H1 (cell line): ENCODE data around the gene RGL2. TPM values are rescaled to one million over a fixed set of nuclear protein-coding genes. Genes with fewer than 3 reads are reported as not detected.

Source experiments
- CTCF ChIA-PET: fragments of 300-600 bp; sonication (Branson Sonifier 250); formaldehyde crosslinking; loops from one replicate; lab custom pipeline; 2021; ENCODE audit not compliant: partially characterized antibody; lab: Charles Lee
- POLR2A ChIA-PET: fragments of 300-600 bp; sonication (Branson Sonifier 250); formaldehyde crosslinking; loops from one replicate; lab custom pipeline; 2021; ENCODE audit warnings: inconsistent platforms; ENCODE audit not compliant: partially characterized antibody; lab: Charles Lee
- DNase-seq, 2 experiments: peaks; one replicate each; pipeline versions ENCODE4 v3.0.0 to v3.0.0-alpha.2; 2010 to 2022; ENCODE audit warnings: low spot score in 2 of 2, low read depth in 1 of 2, mixed read lengths in 1 of 2
- FAIRE-seq: peaks from 2 replicates; lab custom pipeline; 2011; peaks lifted over from hg19 to GRCh38; lab: Jason Lieb, UNC
- H2AFZ ChIP-seq: 2 replicates; pipeline ENCODE4 v1.8.1; 2012; ENCODE audit warnings: low read length, inconsistent platforms
- H2AK5ac ChIP-seq: 2 replicates; pipeline ENCODE4 v1.6.1; 2013; ENCODE audit warnings: low read depth, low read length
- H2BK120ac ChIP-seq: replicated peaks from 2 replicates; pipeline ENCODE3; 2013; ENCODE audit warnings: low read depth, low read length, inconsistent platforms
- H2BK12ac ChIP-seq: 2 replicates; pipeline ENCODE4 v1.6.1; 2013; ENCODE audit warnings: low read depth, low read length
- H2BK15ac ChIP-seq: 2 replicates; pipeline ENCODE4 v1.6.1; 2013; ENCODE audit warnings: low read length
- H2BK20ac ChIP-seq: 2 replicates; pipeline ENCODE4 v1.6.1; 2013; ENCODE audit warnings: low read length
- H2BK5ac ChIP-seq: 2 replicates; pipeline ENCODE4 v1.6.1; 2013; ENCODE audit warnings: low read depth, low read length
- H3K14ac ChIP-seq: 2 replicates; pipeline ENCODE4 v1.6.1; 2013; ENCODE audit warnings: inconsistent platforms; ENCODE audit not compliant: insufficient read length
- H3K18ac ChIP-seq: 2 replicates; pipeline ENCODE4 v1.6.1; 2013; ENCODE audit warnings: low read length; ENCODE audit errors: extremely low read depth
- H3K23ac ChIP-seq: 2 replicates; pipeline ENCODE4 v1.6.1; 2013; ENCODE audit warnings: inconsistent platforms; ENCODE audit not compliant: insufficient read length
- H3K23me2 ChIP-seq: 2 replicates; pipeline ENCODE4 v1.6.1; 2013; ENCODE audit warnings: low read depth, low read length
- H3K27ac ChIP-seq: 2 replicates; pipeline ENCODE4 v1.6.1; 2011; ENCODE audit warnings: low read depth, low read length, inconsistent platforms
- H3K27me3 ChIP-seq, 4 experiments: replicated peaks in 1 of 4; 1 replicate in 1 of 4; 2 replicates in 3 of 4; pipeline versions ENCODE4 v1.6.1 to v1.8.1; 2011 to 2013; ENCODE audit warnings: low read length in 3 of 4, mild to moderate bottlenecking in 3 of 4, inconsistent platforms in 2 of 4, mixed read lengths in 2 of 4, moderate library complexity in 1 of 4; ENCODE audit not compliant: control insufficient read depth in 3 of 4, insufficient read depth in 3 of 4; ENCODE audit errors: extremely low read depth in 1 of 4
- H3K36me3 ChIP-seq, 4 experiments: 2 replicates each; pipeline versions ENCODE4 v1.6.1 to v1.8.1; 2011 to 2013; ENCODE audit warnings: mild to moderate bottlenecking in 4 of 4, low read length in 3 of 4, moderate library complexity in 2 of 4, control low read depth in 1 of 4, inconsistent platforms in 1 of 4; ENCODE audit not compliant: insufficient read depth in 4 of 4, control insufficient read depth in 2 of 4
- H3K4ac ChIP-seq: replicated peaks from 2 replicates; pipeline ENCODE3; 2013; ENCODE audit warnings: low read length, low read depth, mixed read lengths, inconsistent platforms; ENCODE audit not compliant: insufficient read length
- H3K4me1 ChIP-seq, 4 experiments: replicated peaks in 1 of 4; 1 replicate in 1 of 4; 2 replicates in 3 of 4; pipeline versions ENCODE4 v1.6.1 to v1.8.1; 2011 to 2013; ENCODE audit warnings: low read length in 3 of 4, inconsistent platforms in 2 of 4, mixed read lengths in 1 of 4; ENCODE audit not compliant: insufficient read depth in 4 of 4, control insufficient read depth in 3 of 4
- H3K4me2 ChIP-seq, 2 experiments: 2 replicates each; pipeline versions ENCODE4 v1.6.1 to v1.8.1; 2011 to 2013; ENCODE audit warnings: low read depth in 2 of 2, low read length in 2 of 2, control low read depth in 1 of 2, inconsistent platforms in 1 of 2, mild to moderate bottlenecking in 1 of 2; ENCODE audit not compliant: insufficient read depth in 1 of 2
- H3K4me3 ChIP-seq, 4 experiments: fragments of 200-600, 300-600 bp in 1 of 4; sonication (generic), shearing (Covaris generic), sonication (Bioruptor Twin) in 1 of 4; 2 replicates each; pipeline versions ENCODE4 v1.5.1 to v1.8.1; 2011 to 2016; ENCODE audit warnings: low read length in 4 of 4, low read depth in 3 of 4, control low read depth in 2 of 4, inconsistent platforms in 2 of 4, mild to moderate bottlenecking in 2 of 4, mixed read lengths in 1 of 4, moderate library complexity in 1 of 4; ENCODE audit not compliant: insufficient read depth in 2 of 4; ENCODE audit errors: extremely low read depth in 1 of 4
- H3K56ac ChIP-seq: replicated peaks from 2 replicates; pipeline ENCODE3; 2013; ENCODE audit warnings: low read depth, mild to moderate bottlenecking, mixed read lengths, low read length, inconsistent platforms; ENCODE audit not compliant: insufficient read length
- H3K79me1 ChIP-seq: 2 replicates; pipeline ENCODE4 v1.6.1; 2013; ENCODE audit warnings: low read depth, low read length, control low read depth
- H3K79me2 ChIP-seq, 2 experiments: 2 replicates each; pipeline versions ENCODE4 v1.6.1 to v1.8.1; 2012 to 2013; ENCODE audit warnings: low read length in 2 of 2, mild to moderate bottlenecking in 2 of 2, inconsistent platforms in 1 of 2; ENCODE audit not compliant: insufficient read depth in 2 of 2, control insufficient read depth in 1 of 2
- H3K9ac ChIP-seq, 4 experiments: replicated peaks in 1 of 4; 1 replicate in 1 of 4; 2 replicates in 3 of 4; pipeline versions ENCODE4 v1.6.1 to v1.8.1; 2011 to 2013; ENCODE audit warnings: low read depth in 3 of 4, low read length in 3 of 4, control low read depth in 2 of 4, mild to moderate bottlenecking in 2 of 4, moderate library complexity in 2 of 4, inconsistent platforms in 1 of 4; ENCODE audit errors: extremely low read depth in 1 of 4
- H3K9me3 ChIP-seq, 2 experiments: 2 replicates each; pipeline versions ENCODE4 v1.6.1 to v1.8.1; 2012 to 2013; ENCODE audit warnings: mild to moderate bottlenecking in 2 of 2, moderate library complexity in 2 of 2, control low read depth in 1 of 2, inconsistent platforms in 1 of 2, low read depth in 1 of 2, low read length in 1 of 2, mixed read lengths in 1 of 2; ENCODE audit not compliant: insufficient read depth in 2 of 2
- H4K20me1 ChIP-seq, 2 experiments: replicated peaks in 1 of 2; 2 replicates each; pipeline versions ENCODE3 to v1.8.1; 2011 to 2013; ENCODE audit warnings: inconsistent platforms in 2 of 2, low read length in 2 of 2, mild to moderate bottlenecking in 1 of 2; ENCODE audit not compliant: insufficient read depth in 2 of 2, control insufficient read depth in 1 of 2
- H4K5ac ChIP-seq: 2 replicates; pipeline ENCODE4 v1.6.1; 2013; ENCODE audit warnings: low read length, low read depth, mixed read lengths, inconsistent platforms; ENCODE audit not compliant: insufficient read length
- H4K8ac ChIP-seq: 2 replicates; pipeline ENCODE4 v1.8.0; 2013; ENCODE audit warnings: mild to moderate bottlenecking, moderate library complexity, low read length, inconsistent platforms; ENCODE audit not compliant: insufficient read depth; ENCODE audit errors: extremely low read depth
- H4K91ac ChIP-seq: replicated peaks from 2 replicates; pipeline ENCODE3; 2013; ENCODE audit warnings: low read length, mixed read lengths, inconsistent platforms; ENCODE audit not compliant: insufficient read length
- ASH2L ChIP-seq: fragments of 200-600, 300-600 bp; sonication (generic); IDR thresholded peaks from one replicate; pipeline ENCODE4 v1.7.1; 2017; ENCODE audit warnings: low read length
- CBX8 ChIP-seq: fragments of 300-800, 300-1000 bp; sonication (generic); IDR thresholded peaks from 2 replicates; pipeline ENCODE4 v1.7.1; 2016; ENCODE audit warnings: low read depth, low read length, borderline replicate concordance
- CHD2 ChIP-seq: IDR thresholded peaks from 2 replicates; pipeline ENCODE4 v1.6.1; 2012; ENCODE audit warnings: low read length, improper control_type of control experiment
- EP300 ChIP-seq, 2 experiments: IDR thresholded peaks; 1 replicate in 1 of 2; 2 replicates in 1 of 2; pipeline ENCODE4 v1.6.1; 2011 to 2012; ENCODE audit warnings: low read depth in 2 of 2, low read length in 2 of 2, mild to moderate bottlenecking in 2 of 2, borderline replicate concordance in 1 of 2, inconsistent platforms in 1 of 2, moderate library complexity in 1 of 2
- EZH2 ChIP-seq: fragments of 200-600 bp; sonication (generic); IDR thresholded peaks from 2 replicates; pipeline ENCODE4 v1.7.1; 2012; ENCODE audit warnings: low read depth, mild to moderate bottlenecking, moderate library complexity, low read length, inconsistent platforms; ENCODE audit not compliant: severe bottlenecking
- HDAC2 ChIP-seq, 2 experiments: fragments of 300-600 bp in 1 of 2; sonication (generic) in 1 of 2; IDR thresholded peaks; 2 replicates each; pipeline ENCODE4 v1.6.1; 2011 to 2012; ENCODE audit warnings: low read depth in 2 of 2, low read length in 2 of 2, mild to moderate bottlenecking in 2 of 2, moderate library complexity in 2 of 2, borderline replicate concordance in 1 of 2, inconsistent platforms in 1 of 2
- KDM1A ChIP-seq: fragments of 200-600, 300-600 bp; sonication (generic); IDR thresholded peaks from 2 replicates; pipeline ENCODE4 v1.7.1; 2016; ENCODE audit warnings: mild to moderate bottlenecking, low read length, borderline replicate concordance
- KDM5A ChIP-seq: fragments of 200-600 bp; IDR thresholded peaks from 2 replicates; pipeline ENCODE4 v1.7.1; 2012; ENCODE audit warnings: mild to moderate bottlenecking, low read length, inconsistent platforms, mixed read lengths
- NANOG ChIP-seq: IDR thresholded peaks from 2 replicates; pipeline ENCODE4 v1.6.1; 2011; ENCODE audit warnings: low read length, low read depth, mild to moderate bottlenecking, inconsistent platforms; ENCODE audit not compliant: insufficient read depth, poor library complexity, severe bottlenecking
- NRF1 ChIP-seq: IDR thresholded peaks from 2 replicates; pipeline ENCODE4 v1.6.1; 2011; ENCODE audit warnings: mild to moderate bottlenecking, low read depth, low read length, improper control_type of control experiment
- YY1 ChIP-seq: IDR thresholded peaks from 2 replicates; pipeline ENCODE4 v1.6.1; 2011; ENCODE audit warnings: low read depth, mild to moderate bottlenecking, low read length
- WGBS, 2 experiments: shearing (Covaris generic) in 1 of 2; methylation state at CpG; one replicate each; pipeline versions ENCODE4 v1.1.6 to v1.1.7; 2013 to 2015; ENCODE audit warnings: low lambda C conversion rate in 2 of 2, mixed read lengths in 2 of 2, inconsistent platforms in 1 of 2, low coverage in 1 of 2, missing lambda C conversion rate in 1 of 2; ENCODE audit not compliant: insufficient replicate concordance in 2 of 2, insufficient coverage in 1 of 2, insufficient read length in 1 of 2; ENCODE audit errors: extremely low coverage in 1 of 2, missing lambda C conversion rate in 1 of 2; 5-methylcytosine and 5-hydroxymethylcytosine counted together
- polyA plus RNA-seq, 7 experiments: library from polyadenylated mRNA; depleted of rRNA in 3 of 7; stranded (reverse) in 5 of 7; unstranded in 2 of 7; fragments of >200 nt in 5 of 7; fragments of 200-250 nt in 2 of 7; gene quantifications; 1 replicate in 5 of 7; 2 replicates in 1 of 7; 4 replicates in 1 of 7; pipeline versions ENCODE4 v1.2.1 to v1.2.3, GENCODE V29; 2011 to 2013; ENCODE audit warnings: missing spikeins in 2 of 7, mixed read lengths in 2 of 7
- total RNA-seq: library from RNA; stranded (reverse); fragmentation: NEBNext Ultra II Directional; extraction: Animal tissue kit (Norgen Biotek cat#: 25700); gene quantifications from 2 replicates; pipeline ENCODE4 v1.2.1, GENCODE V29; 2021

RGL2 gene
- total and polyA plus RNA-seq, 2 of the 8 experiments (the other 6 are each of a cell fraction or from before 2014, with no cell fraction given): 58.1 to 80.3 TPM

DNA sequence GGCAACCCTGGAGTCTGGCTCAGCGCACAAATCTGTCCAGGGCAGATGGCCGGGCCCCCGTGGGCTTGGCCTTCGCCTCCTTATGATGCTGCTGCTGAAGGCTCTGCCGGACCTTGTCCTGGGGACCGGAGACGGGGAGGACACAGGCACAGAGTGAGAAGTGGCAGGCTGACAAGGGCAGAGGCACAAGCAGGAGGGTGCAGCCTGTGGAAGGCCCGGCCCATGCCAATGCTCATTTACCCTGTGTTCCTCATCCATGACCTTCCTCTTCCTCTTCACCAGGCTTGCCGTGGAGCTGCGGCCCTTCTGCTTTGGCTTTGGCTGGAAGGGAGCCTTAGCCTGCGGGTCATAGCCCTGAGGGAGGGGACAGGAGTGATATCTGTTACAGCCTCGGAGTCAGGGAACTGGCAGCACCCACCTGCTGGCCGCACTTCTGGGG lies 19.5 kb downstream of the RGL2 start:
- Histone ChIP-seq H2BK20ac (no peak overlapping the region), H3K9me3 (no peaks in the 10 kb centered on the region), H4K8ac (no peak overlapping the region), H3K79me1 (0 out of 2 replicates have a peak, but pooled peaks cover 3% of the 10 kb centered on the region), H3K36me3 (peaks cover 9 to 35% (median 26%) of the 10 kb centered on the region in 4 experiments; a peak in 7 of 8 replicates), H2BK12ac (no peak overlapping the region), H2AK5ac (no peak overlapping the region), H4K91ac (no peak overlapping the region), H3K79me2 (peaks cover 5 to 11% of the 10 kb centered on the region in 2 experiments), H3K27ac (no peak overlapping the region), H3K9ac (no peak overlapping the region), H2BK5ac (no peak overlapping the region), H3K4ac (no peak overlapping the region), H2BK15ac (no peak overlapping the region), H4K20me1 (peaks cover 12 to 13% of the 10 kb centered on the region in 2 experiments), H3K4me3 (no peak overlapping the region), H3K27me3 (no peaks in the 10 kb centered on the region), H4K5ac (no peak overlapping the region), H3K23ac (no peak overlapping the region), H3K4me2 (no peak overlapping the region), H2AFZ (no peak overlapping the region), H3K56ac (no peak overlapping the region), H2BK120ac (no peak overlapping the region), H3K18ac (no peak overlapping the region), H3K23me2 (peaks cover 11% of the 10 kb centered on the region), H3K4me1 (peaks cover under 1 to 23% (median 7%) of the 10 kb centered on the region in 4 experiments), H3K14ac (no peak overlapping the region)
- no peak for DNase-seq
- WGBS, 2 experiments: 86% methylated on average over 13 of the region's 13 CpGs; no CpG with 5 or more reads in 1 of the 2 experiments
- TF ChIP-seq CHD2: no peak
- TF ChIP-seq ASH2L: no peak
- TF ChIP-seq EZH2: no peak
- no peak for TF ChIP-seq KDM1A
- no peak for TF ChIP-seq EP300 (IDR thresholded peaks at IDR 0.05; ENCODE audit: borderline replicate concordance in 1 of 2, low read depth in 2 of 2, low read length in 2 of 2)
- no peak for TF ChIP-seq CBX8
- no peak for TF ChIP-seq NANOG
- no peak for TF ChIP-seq YY1
- no peak for TF ChIP-seq HDAC2 (IDR thresholded peaks at IDR 0.05; ENCODE audit: borderline replicate concordance in 1 of 2, low read depth in 2 of 2, low read length in 2 of 2)
- no peak for TF ChIP-seq KDM5A
- no peak for TF ChIP-seq NRF1
- ChIA-PET POLR2A (interaction anchor here (0.9 to 12.0 kb wide), 8 partner anchors 7 to 309 kb away, joined by 3 to 337 read pairs (median 16); partner anchors contain the start of genes PFDN6, RGL2, RPS18 and VPS52), CTCF (interaction anchor here (0.7 to 8.0 kb wide), 13 partner anchors 9 to 169 kb away, joined by 3 to 81 read pairs (median 3); partner anchors contain the start of genes PFDN6, RGL2, RPS18 and TAPBP)
- no peak for FAIRE-seq
